HepG2 (cell line): Measurements from ENCODE around the gene HOXC9. TPM values are rescaled to one million over a fixed set of nuclear protein-coding genes. Genes with fewer than 3 reads are reported as not detected.

Source experiments
- ATAC-seq: fragments of 200-7000 bp; cut with Tn5 transposase; 3 replicates; pipeline ENCODE4 v1.9.1; 2020; ENCODE audit warnings: mild to moderate bottlenecking, moderate library complexity
- BruUV-seq: library from RNA; stranded (reverse); fragments of 400-500 nt; replicated peaks from 2 replicates; lab custom pipeline; 2021; lab: Mats Ljungman, UMichigan
- CTCF ChIA-PET: fragments of 300-600 bp; formaldehyde crosslinking; extraction: SDS; loops from one replicate; lab custom pipeline; 2021; ENCODE audit warnings: low total read pairs, inconsistent platforms, low intra/inter-chr PET ratio; lab: Yijun Ruan, JAX
- POLR2A ChIA-PET: fragments of 350-600 bp; sonication (Branson Sonifier 250); formaldehyde crosslinking; loops from one replicate; lab custom pipeline; 2020; ENCODE audit warnings: antibody characterized with exemption, inconsistent platforms; lab: Yijun Ruan, JAX
- DNase-seq: peaks from one replicate; pipeline ENCODE4 v3.0.0-alpha.2; 2015; ENCODE audit warnings: low spot score
- FAIRE-seq: peaks from 3 replicates; lab custom pipeline; 2011; peaks lifted over from hg19 to GRCh38; lab: Jason Lieb, UNC
- H2AFZ ChIP-seq: one replicate; pipeline ENCODE4 v1.6.1; 2011; ENCODE audit warnings: low read length, inconsistent platforms
- H3K27ac ChIP-seq: fragments of 300-600 bp; 3 replicates; pipeline ENCODE4 v1.8.0; 2011; ENCODE audit warnings: mixed run types, mild to moderate bottlenecking, mixed read lengths, low read length, inconsistent platforms; ENCODE audit not compliant: insufficient read depth; ENCODE audit errors: extremely low read length
- H3K27me3 ChIP-seq, 2 experiments: fragments of 200-600 bp in 1 of 2; 2 replicates in 1 of 2; 3 replicates in 1 of 2; pipeline versions ENCODE4 v1.6.0 to v1.8.0; 2011; ENCODE audit warnings: low read length in 2 of 2, mild to moderate bottlenecking in 2 of 2, moderate library complexity in 2 of 2, inconsistent platforms in 1 of 2; ENCODE audit not compliant: insufficient read depth in 2 of 2, control insufficient read depth in 1 of 2
- H3K36me3 ChIP-seq, 2 experiments: fragments of 200-600 bp in 1 of 2; replicated peaks in 1 of 2; 2 replicates in 1 of 2; 3 replicates in 1 of 2; pipeline versions ENCODE4 v1.5.1 to v1.8.0; 2011; ENCODE audit warnings: low read length in 2 of 2, inconsistent platforms in 1 of 2; ENCODE audit not compliant: insufficient read depth in 2 of 2, control insufficient read depth in 1 of 2
- H3K4me1 ChIP-seq: 2 replicates; pipeline ENCODE4 v1.5.1; 2012; ENCODE audit warnings: low read length, inconsistent platforms; ENCODE audit not compliant: insufficient read depth
- H3K4me2 ChIP-seq: 2 replicates; pipeline ENCODE4 v1.6.0; 2011; ENCODE audit warnings: low read depth, low read length, inconsistent platforms
- H3K4me3 ChIP-seq, 3 experiments: fragments of 200-600 bp in 1 of 3; sonication (generic), shearing (Covaris generic) in 1 of 3; replicated peaks in 1 of 3; 2 replicates each; pipeline ENCODE4 v1.5.1; 2011 to 2016; ENCODE audit warnings: low read length in 3 of 3, inconsistent platforms in 2 of 3, low read depth in 2 of 3, mild to moderate bottlenecking in 2 of 3, control low read depth in 1 of 3, mixed read lengths in 1 of 3; ENCODE audit not compliant: insufficient read depth in 1 of 3
- H3K79me2 ChIP-seq: one replicate; pipeline ENCODE4 v1.6.1; 2011; ENCODE audit warnings: low read length, inconsistent platforms; ENCODE audit not compliant: insufficient read depth
- H3K9ac ChIP-seq: 2 replicates; pipeline ENCODE4 v1.6.0; 2011; ENCODE audit warnings: mild to moderate bottlenecking, low read depth, low read length, inconsistent platforms; ENCODE audit not compliant: insufficient read depth
- H3K9me3 ChIP-seq: 2 replicates; pipeline ENCODE4 v1.5.1; 2012; ENCODE audit warnings: mild to moderate bottlenecking, low read length
- H4K20me1 ChIP-seq: 2 replicates; pipeline ENCODE4 v1.6.0; 2011; ENCODE audit warnings: inconsistent platforms, mild to moderate bottlenecking, low read length, moderate library complexity; ENCODE audit not compliant: insufficient read depth
- GTF2F1 ChIP-seq: fragments of 150-350 bp; IDR thresholded peaks from 2 replicates; pipeline ENCODE4 v1.6.1; 2014; ENCODE audit warnings: low read length
- MED13 ChIP-seq: sonication (generic); formaldehyde crosslinking; IDR thresholded peaks from 2 replicates; pipeline ENCODE4 v1.5.0; 2020; ENCODE audit warnings: missing genetic modification reagents
- SALL2 ChIP-seq: sonication (generic); formaldehyde crosslinking; IDR thresholded peaks from 2 replicates; pipeline ENCODE4 v1.8.1; 2023; ENCODE audit warnings: mild to moderate bottlenecking, missing genetic modification reagents, inconsistent platforms
- SRSF4 ChIP-seq: fragments of 200-400 bp; formaldehyde crosslinking; IDR thresholded peaks from one replicate; pipeline ENCODE4 v1.6.1; 2018; ENCODE audit warnings: mild to moderate bottlenecking, low read depth, low read length, moderate library complexity; ENCODE audit not compliant: poor library complexity, severe bottlenecking
- ZNF597 ChIP-seq: sonication (generic); formaldehyde crosslinking; IDR thresholded peaks from 2 replicates; pipeline ENCODE4 v1.5.0; 2020; ENCODE audit warnings: missing genetic modification reagents
- ZSCAN25 ChIP-seq: sonication (generic); formaldehyde crosslinking; IDR thresholded peaks from 2 replicates; pipeline ENCODE4 v1.8.0; 2022; ENCODE audit warnings: mild to moderate bottlenecking, missing genetic modification reagents
- WGBS: methylation state at CpG from one replicate; pipeline ENCODE4 v1.1.6; 2017; ENCODE audit warnings: low lambda C conversion rate; 5-methylcytosine and 5-hydroxymethylcytosine counted together
- in situ Hi-C: cut with HindIII; loops from 2 replicates; pipeline ENCODE4 v1.10.0; 2017; ENCODE audit warnings: low pct_unique_long_range_greater_than_20kb; ENCODE audit not compliant: extremely low pct_ligation_motif_present
- intact Hi-C: fragments of 100-400 bp; cut with micrococcal nuclease; formaldehyde crosslinking; loops from one replicate; pipeline ENCODE4 v1.10.0; 2022; ENCODE audit not compliant: unreplicated experiment
- polyA plus RNA-seq, 8 experiments: library from polyadenylated mRNA; depleted of rRNA in 3 of 8; stranded (reverse) in 7 of 8; unstranded in 1 of 8; fragments of >200 nt; fragmentation: Illumina TruSeq in 4 of 8; extraction: Trizol in 4 of 8; gene quantifications; 2 replicates each; pipeline versions ENCODE4 v1.2.1 to v1.2.3, GENCODE V29; 2011 to 2016; ENCODE audit warnings: low read depth in 4 of 8, missing spikeins in 1 of 8, mixed read lengths in 1 of 8; ENCODE audit not compliant: insufficient read depth in 1 of 8
- total RNA-seq, 5 experiments: library from RNA; depleted of rRNA; stranded (reverse); fragments of >200 nt; fragmentation: Illumina TruSeq; extraction: Trizol; gene quantifications; 2 replicates each; pipeline ENCODE4 v1.2.3, GENCODE V29; 2016; ENCODE audit warnings: low read depth in 1 of 5

Gene HOXC9
- total and polyA plus RNA-seq, 2 of the 13 experiments (the other 11 are each of a cell fraction or from before 2014, with no cell fraction given): 0.11 to 1.1 TPM

GRCh38 chr12:54037360-54038283, 37.7 kb downstream of the HOXC9 start:
- ChIA-PET CTCF (no interaction called here), POLR2A (no interaction called here)
- Histone ChIP-seq H3K4me3 (no peak overlapping the region), H3K4me1 (peaks cover 6% of the 10 kb centered on the region; the same call in 1 of the 2 replicates), H3K36me3 (no peaks in the 10 kb centered on the region), H3K27me3 (peaks cover 8 to 61% of the 10 kb centered on the region in 2 experiments), H3K27ac (no peak overlapping the region), H3K9me3 (no peaks in the 10 kb centered on the region)
- DNase-seq (no peak), FAIRE-seq (no peak)
- 38% methylated on average over 14 of the region's 14 CpGs for WGBS
- intact Hi-C loops: no loop called here
- TF ChIP-seq ZNF597 (CRISPR knock-in tag) (no peak), GTF2F1 (no peak), ZSCAN25 (CRISPR knock-in tag) (no peak), SALL2 (no peak), SRSF4 (no peak), MED13 (CRISPR knock-in tag) (no peak)
- TF ChIP-seq, all 625 proteins: peak for 0
- Histone ChIP-seq H3K4me2 (no peak overlapping the region), H3K79me2 (no peaks in the 10 kb centered on the region), H3K9ac (no peak overlapping the region), H4K20me1 (no peaks in the 10 kb centered on the region), H2AFZ (no peak overlapping the region)
- no TSS peak for BruUV-seq
- ATAC-seq: no peak
- in situ Hi-C loops: no loop called here
